ENCODE results near the gene CROCC2.

DNA sequence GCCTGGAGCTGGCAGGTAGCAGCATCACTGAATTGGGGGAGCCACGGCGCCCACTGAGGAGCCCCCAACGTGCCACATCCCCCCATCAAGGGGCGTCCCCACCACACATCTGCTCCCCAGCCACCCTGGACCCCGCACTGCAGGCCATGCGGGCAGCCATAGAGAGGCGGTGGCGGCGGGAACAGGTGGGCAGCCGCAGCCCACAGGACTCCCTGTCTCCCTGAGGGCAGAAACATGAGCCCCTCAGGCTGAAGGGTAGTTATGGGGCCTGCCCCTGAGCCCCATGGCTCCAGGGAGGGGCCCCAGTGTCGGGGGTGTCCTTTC lies 26.6 kb downstream of the CROCC2 start:
- TF ChIP-seq, protein P1, sequence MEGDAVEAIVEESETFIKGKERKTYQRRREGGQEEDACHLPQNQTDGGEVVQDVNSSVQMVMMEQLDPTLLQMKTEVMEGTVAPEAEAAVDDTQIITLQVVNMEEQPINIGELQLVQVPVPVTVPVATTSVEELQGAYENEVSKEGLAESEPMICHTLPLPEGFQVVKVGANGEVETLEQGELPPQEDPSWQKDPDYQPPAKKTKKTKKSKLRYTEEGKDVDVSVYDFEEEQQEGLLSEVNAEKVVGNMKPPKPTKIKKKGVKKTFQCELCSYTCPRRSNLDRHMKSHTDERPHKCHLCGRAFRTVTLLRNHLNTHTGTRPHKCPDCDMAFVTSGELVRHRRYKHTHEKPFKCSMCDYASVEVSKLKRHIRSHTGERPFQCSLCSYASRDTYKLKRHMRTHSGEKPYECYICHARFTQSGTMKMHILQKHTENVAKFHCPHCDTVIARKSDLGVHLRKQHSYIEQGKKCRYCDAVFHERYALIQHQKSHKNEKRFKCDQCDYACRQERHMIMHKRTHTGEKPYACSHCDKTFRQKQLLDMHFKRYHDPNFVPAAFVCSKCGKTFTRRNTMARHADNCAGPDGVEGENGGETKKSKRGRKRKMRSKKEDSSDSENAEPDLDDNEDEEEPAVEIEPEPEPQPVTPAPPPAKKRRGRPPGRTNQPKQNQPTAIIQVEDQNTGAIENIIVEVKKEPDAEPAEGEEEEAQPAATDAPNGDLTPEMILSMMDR (IDR thresholded peaks at IDR 0.05; ENCODE audit: borderline replicate concordance, extremely low read depth, low read length, poor library complexity, severe bottlenecking) = no peak
- TF ChIP-seq EZH2 (IDR thresholded peaks at IDR 0.05; ENCODE audit: borderline replicate concordance, low read depth, low read length, severe bottlenecking) = no peak

Measured in DND-41 (cell line).